Astrocyte of the hippocampus (primary cell): ENCODE data around the gene POLR1D.
A peak's percentile ranks its signal among the peaks of the same experiment; 100 is the strongest.
"Not testable (repeated sequence)": the region's sequence is repeated elsewhere in the genome, so short reads cannot be mapped to it uniquely, and the experiment has no call there.

Source experiments
- DNase-seq: peaks from one replicate; pipeline ENCODE4 v3.0.0; 2011; ENCODE audit warnings: low read depth, low spot score

The POLR1D gene

GRCh38 chr13:27617881-27618321 is 3.8 kb upstream of the POLR1D start:
- DNase-seq = no peak

- peak; percentile 74 for DNase-seq
Measured at GRCh38 chr13:27619093-27619727, 2.5 kb upstream of the POLR1D start.

- no peak for DNase-seq
Measured at GRCh38 chr13:27619728-27620376, 1.8 kb upstream of the POLR1D start.

GRCh38 chr13:27620377-27621115 is 1.1 kb upstream of the POLR1D start, which contains the start of gene LNX2:
Gene LNX2 (minus strand): TSS chr13:27620529. CDS start chr13:27581703, 38,826 bp downstream.
- peak; percentile 99 for DNase-seq

GRCh38 chr13:27621116-27621365 is 651 bp upstream of the POLR1D start:
- DNase-seq = no peak

- peak; percentile 23 for DNase-seq
Measured at GRCh38 chr13:27622102-27622820, 569 bp downstream of the POLR1D start.

GRCh38 chr13:27622881-27623280 is 1.2 kb downstream of the POLR1D start:
- no peak for DNase-seq

- DNase-seq = no peak
Measured at GRCh38 chr13:27624071-27624470, 2.4 kb downstream of the POLR1D start.

- DNase-seq = no peak
Measured at GRCh38 chr13:27625839-27626238, 4.1 kb downstream of the POLR1D start.

GRCh38 chr13:27627380-27627779 is 5.7 kb downstream of the POLR1D start:
- no peak for DNase-seq

- DNase-seq = no peak
Measured at GRCh38 chr13:27628081-27628480, 6.4 kb downstream of the POLR1D start.

- DNase-seq = not testable (repeated sequence)
Measured at GRCh38 chr13:27628766-27629165, 7.1 kb downstream of the POLR1D start.

- no peak for DNase-seq
Measured at GRCh38 chr13:27631156-27631555, 9.5 kb downstream of the POLR1D start.

GRCh38 chr13:27631665-27632064 is 10.0 kb downstream of the POLR1D start:
- no peak for DNase-seq

- no peak for DNase-seq
Measured at GRCh38 chr13:27632214-27632613, 10.5 kb downstream of the POLR1D start.

- DNase-seq = no peak
Measured at GRCh38 chr13:27632648-27633047, 11.0 kb downstream of the POLR1D start.

- DNase-seq = no peak
Measured at GRCh38 chr13:27634231-27634630, 12.5 kb downstream of the POLR1D start.

- DNase-seq = no peak
Measured at GRCh38 chr13:27634791-27635190, 13.1 kb downstream of the POLR1D start.

GRCh38 chr13:27635266-27635665 is 13.6 kb downstream of the POLR1D start:
- no peak for DNase-seq

GRCh38 chr13:27636589-27637288 is 15.0 kb downstream of the POLR1D start:
- no peak for DNase-seq

- DNase-seq = no peak
Measured at GRCh38 chr13:27637289-27637626, 15.6 kb downstream of the POLR1D start.

GRCh38 chr13:27638001-27638400 is 16.3 kb downstream of the POLR1D start:
- DNase-seq = no peak
